CD4-positive, alpha-beta T cell treated with Interleukin-12 subunit alpha and Interleukin-12 subunit beta, for 1 hour (primary cell): ENCODE measurements around the gene BRMS1.

Experiments used
- DNase-seq: peaks from one replicate; pipeline ENCODE4 v3.0.0-alpha.2; 2020

Gene BRMS1

GRCh38 chr11:66302656-66303055 lies 42.2 kb downstream of the BRMS1 start:
- no peak for DNase-seq

- DNase-seq = no peak
Observed at GRCh38 chr11:66299186-66299585, 45.7 kb downstream of the BRMS1 start.

- no peak for DNase-seq
Observed at GRCh38 chr11:66297610-66298009, 47.3 kb downstream of the BRMS1 start.

DNA sequence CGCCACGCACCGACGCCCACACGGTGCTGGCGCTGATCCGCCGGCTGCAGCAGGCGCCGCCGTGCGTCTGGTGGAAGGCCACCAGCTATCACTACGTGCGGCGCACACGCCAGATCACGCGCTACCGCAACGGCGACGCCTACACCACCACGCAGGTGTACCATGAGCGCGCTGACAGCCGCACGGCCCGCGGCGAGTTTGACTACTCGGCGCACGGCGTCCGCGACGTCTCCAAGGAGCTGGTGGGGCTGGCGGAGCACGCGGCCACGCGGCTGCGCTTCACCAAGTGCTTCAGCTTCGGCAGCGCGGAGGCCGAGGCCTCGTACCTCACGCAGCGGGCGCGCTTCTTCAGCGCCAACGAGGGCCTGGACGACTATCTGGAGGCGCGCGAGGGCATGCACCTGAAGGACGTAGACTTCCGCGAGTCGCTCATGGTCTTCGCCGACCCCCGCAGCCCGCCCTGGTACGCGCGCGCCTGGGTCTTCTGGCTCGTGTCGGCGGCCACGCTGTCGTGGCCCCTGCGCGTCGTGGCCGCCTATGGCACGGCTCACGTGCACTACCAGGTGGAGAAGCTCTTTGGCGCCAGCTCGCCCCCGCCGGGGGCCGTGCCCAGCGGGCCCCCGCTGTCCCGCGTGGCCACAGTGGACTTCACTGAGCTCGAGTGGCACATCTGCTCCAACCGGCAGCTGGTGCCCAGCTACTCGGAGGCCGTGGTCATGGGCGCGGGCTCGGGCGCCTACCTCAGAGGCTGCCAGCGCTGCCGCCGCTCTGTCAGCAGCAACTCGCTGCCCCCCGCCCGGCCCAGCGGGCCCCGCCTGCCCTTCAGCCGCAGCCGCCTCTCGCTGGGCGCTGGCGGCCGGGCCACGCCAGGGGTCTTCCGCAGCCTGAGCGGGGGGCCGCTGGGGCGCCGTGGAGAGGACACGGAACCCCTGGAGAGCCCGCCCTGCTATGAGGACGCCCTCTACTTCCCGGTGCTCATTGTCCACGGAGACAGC lies 50.0 kb downstream of the BRMS1 start:
- DNase-seq = no peak

DNA sequence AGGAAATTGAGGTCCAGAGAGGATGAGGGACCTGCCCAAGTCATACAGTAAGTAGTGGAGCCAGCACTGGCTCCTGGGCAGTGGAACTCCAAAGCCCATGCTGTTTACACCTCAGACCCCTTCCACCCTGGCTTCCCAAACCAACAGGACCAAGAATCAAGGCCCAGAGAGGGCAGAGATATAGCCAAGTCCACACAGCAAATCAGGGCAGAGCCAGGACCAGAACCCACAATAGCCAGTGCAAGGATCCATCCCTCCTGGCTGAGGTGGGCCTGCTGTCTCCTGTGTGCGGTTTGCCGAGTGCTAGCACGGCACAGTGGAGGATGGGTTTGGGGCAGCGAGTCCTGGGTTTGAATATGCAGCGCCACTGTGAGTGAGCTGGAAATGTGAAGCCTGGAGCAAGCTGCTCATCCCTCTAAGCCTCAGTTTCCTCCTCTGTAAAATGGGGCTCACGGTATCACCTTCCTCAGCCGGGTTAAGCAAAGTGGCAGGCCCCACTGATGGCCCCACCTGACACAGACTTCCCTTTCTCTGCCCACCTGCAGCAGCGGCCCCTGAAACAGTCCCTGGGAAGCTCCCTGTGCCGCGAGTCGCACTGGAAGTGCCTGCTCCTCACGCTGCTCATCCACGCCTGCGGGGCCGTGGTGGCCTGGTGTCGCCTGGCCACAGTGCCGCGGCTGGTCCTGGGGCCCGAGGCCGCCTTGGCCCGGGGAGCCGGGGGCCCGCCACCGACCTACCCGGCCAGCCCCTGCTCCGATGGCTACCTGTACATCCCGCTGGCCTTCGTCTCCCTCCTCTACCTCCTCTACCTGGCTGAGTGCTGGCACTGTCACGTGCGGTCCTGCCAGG lies 50.9 kb downstream of the BRMS1 start:
- DNase-seq = no peak

GRCh38 chr11:66293352-66293751 lies 51.6 kb downstream of the BRMS1 start:
- DNase-seq = no peak

DNA sequence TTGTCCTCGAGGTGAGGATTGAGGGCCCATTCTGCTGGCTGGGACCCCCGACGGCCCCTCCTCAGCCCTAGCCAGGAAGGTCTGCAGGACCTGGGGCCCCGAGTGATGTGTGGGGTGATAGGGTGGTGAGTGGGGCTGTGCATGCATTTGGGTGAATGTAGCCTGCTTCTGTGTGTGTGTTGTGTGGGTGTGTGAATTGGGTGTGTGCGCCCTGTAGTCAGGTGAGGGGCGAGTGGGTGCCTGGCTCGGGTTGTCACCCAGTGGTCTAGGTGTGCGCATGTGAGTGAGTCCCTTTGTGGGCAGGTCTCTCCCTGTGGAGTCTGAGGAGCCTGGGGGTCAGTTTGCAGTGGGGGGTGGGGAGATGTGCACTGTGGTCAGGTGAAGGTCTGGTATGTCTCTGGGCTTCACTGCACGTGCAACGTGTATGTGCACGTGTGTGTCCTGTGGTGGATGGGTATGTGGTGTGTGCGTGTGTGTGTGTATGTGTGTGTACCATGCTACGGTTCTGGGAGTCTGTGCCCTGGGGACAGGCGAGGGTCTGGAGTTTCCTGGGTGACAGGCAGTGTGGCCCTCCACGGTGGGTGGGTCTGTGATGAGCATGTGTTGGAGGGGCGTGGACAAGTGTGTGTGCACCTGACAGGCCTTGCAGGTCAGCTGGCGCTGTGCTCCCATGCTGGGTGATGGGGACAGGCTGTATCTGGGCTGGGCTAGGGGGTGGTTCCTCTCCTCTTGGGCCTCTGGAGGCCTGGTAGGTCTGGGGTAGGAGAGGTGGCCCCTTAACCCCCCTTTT lies 52.2 kb downstream of the BRMS1 start:
- DNase-seq = no peak

DNA sequence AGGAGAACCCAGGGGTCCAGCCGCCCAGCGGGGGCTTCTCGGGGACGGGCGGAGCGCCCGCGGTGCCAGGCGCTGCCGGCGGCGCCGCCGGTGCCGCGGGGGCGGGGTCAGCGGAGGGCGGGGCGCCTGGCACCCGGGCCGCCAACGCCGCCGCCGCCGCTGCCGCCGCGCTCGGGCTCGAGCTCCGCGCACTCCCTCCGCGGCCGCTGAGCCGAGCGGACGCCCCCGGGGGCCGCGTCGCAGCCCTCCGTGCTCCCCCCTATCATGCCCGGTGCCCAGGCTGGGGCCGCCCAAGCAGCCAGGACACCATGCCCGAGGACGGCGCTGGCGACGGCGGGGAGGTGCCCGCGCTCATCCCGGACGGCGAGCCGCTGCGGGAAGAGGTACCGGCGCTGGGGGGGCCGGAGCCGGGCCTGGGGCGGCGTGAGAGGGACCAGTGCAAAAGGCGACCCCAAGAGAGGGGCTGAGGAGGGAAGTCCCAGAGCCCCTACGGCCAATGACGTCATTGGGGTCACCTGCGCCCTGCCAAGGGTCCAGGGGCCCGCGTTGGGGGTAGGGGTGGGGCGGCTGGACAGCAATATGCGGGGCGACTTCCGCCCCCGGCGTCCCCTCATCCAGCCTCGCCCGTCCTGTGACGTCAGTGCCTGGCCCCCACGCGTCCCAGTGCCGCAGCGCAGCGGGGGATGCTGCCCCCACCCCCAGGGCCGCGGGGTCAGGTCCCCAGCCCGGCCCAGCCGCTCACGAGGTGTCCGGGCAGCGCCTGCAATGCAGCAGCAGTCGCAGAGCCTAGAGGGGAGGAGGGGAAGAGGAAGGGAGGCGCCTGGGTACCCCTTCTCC lies 53.0 kb downstream of the BRMS1 start, which contains the start of gene TMEM151A:
Gene TMEM151A, plus strand, starts transcription at position 189 of the 837 bp plus-strand sequence. Its CDS starts 120 bp downstream, at position 309.
- DNase-seq = peak; percentile 44

GRCh38 chr11:66291303-66291705 lies 53.6 kb downstream of the BRMS1 start:
- no peak for DNase-seq

DNA sequence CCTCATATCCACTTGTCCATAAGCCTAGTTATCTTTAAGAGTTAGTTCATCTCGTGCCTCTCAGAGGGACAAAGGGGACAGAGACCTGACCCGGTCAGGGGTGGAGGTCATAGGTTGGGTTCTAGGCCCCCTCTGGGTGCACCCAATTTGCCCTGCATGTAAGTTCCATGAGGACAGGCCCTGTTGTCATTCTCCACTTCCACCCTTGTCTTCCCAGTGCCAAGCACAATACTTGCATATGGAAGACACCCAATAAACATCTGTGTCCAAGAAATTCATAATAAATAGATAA lies 54.6 kb downstream of the BRMS1 start:
- no peak for DNase-seq

GRCh38 chr11:66289548-66290329 lies 55.2 kb downstream of the BRMS1 start:
- peak; percentile 83 for DNase-seq

- DNase-seq = peak; percentile 99
Observed at GRCh38 chr11:66288671-66289547, 56.0 kb downstream of the BRMS1 start, which contains the start of gene YIF1A. YIF1A (minus strand) TSS chr11:66289143; CDS start chr11:66288985, 158 bp downstream.

DNA sequence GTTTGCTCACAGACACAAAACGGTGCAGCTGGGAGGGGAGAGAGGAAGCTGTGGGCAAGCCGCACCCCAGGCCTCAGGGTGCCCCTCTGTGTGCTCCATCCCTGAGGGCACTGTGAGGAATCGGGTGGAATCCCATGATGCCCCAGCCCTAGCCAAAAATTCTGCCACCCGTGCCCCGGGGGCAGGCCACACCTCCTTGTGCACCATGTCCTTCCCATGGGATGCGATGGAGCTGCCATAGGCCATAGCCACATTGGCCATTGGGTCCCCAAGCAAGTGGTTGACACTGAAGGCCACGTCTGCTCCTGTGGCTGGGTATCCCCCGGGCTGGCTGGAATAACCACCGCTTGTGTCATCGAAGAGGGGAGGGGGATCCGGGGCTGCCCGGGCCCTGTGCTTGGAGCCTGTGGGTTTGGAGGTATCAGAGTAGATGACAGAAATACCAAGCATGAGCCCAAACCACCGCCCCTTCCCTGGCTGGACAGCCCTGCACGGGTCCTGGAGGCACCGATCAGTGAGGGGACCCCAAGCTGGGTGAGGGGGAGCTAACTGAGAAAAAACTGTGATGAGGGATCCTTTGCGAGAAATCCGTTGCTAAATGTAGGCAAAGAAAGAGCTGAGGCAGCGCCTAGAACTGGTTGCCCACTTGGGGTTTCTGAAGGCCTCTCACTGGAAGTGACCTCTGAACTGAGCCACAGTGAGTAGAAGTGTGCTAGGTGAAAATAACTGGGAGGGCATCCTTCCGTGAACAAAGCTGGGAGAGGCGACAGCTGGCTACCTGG lies 56.8 kb downstream of the BRMS1 start:
- no peak for DNase-seq
